DOHH2 (cell line): ENCODE data around the gene ZFP1.

Source experiments
- CTCF ChIP-seq: fragments of 200-600 bp; sonication (generic); IDR thresholded peaks from one replicate; pipeline ENCODE4 v1.5.1; 2014; ENCODE audit warnings: antibody characterized with exemption, mild to moderate bottlenecking, low read depth, low read length; ENCODE audit not compliant: poor library complexity, severe bottlenecking
- EZH2phosphoT487 ChIP-seq: fragments of 200-600 bp; sonication (generic); IDR thresholded peaks from 2 replicates; pipeline ENCODE4 v1.6.1; 2017; ENCODE audit warnings: borderline replicate concordance, mild to moderate bottlenecking, antibody characterized with exemption, low read length, moderate library complexity, mixed read lengths

GRCh38 chr16:75169899-75170405 lies 21.6 kb downstream of the ZFP1 start:
- TF ChIP-seq CTCF (no peak), EZH2phosphoT487 (no peak)
